Neuronal stem cell (in vitro differentiated cells): Measurements from ENCODE around the gene NLRC4. TPM values are rescaled to one million over a fixed set of nuclear protein-coding genes. Genes with fewer than 3 reads are reported as not detected.

Experiments used
- small RNA-seq: library from polyadenylated mRNA; stranded (forward); fragments of <200 nt; extraction: miRNeasy Mini kit (QIAGEN cat#:217004); gene quantifications from one replicate; pipeline ENCODE3, GENCODE V24; 2013; ENCODE audit not compliant: insufficient read depth

NLRC4 gene

Small RNAs within 50 kb of the gene (small RNA-seq; reads per million reads assigned to genes)
- not detected for gene RNU6-647P
